Stimulated activated naive CD8-positive, alpha-beta T cell treated with anti-CD3 and anti-CD28 coated beads, Interleukin-15, Interleukin-2, amounts not matched to agents 100 ng/mL and 50 ng/mL, for 24 hours (primary cell): ENCODE data around the gene ADK.
"Not testable (repeated sequence)": the region's sequence is repeated elsewhere in the genome, so short reads cannot be mapped to it uniquely, and the experiment has no call there.

Source experiments
- H3K27ac Mint-ChIP-seq: one replicate; pipeline ENCODE4 v1.8.0; 2021; ENCODE audit warnings: mild to moderate bottlenecking, mixed read lengths
- H3K27me3 Mint-ChIP-seq: one replicate; pipeline ENCODE4 v1.8.0; 2021; ENCODE audit warnings: mixed read lengths
- H3K36me3 Mint-ChIP-seq: one replicate; pipeline ENCODE4 v1.8.0; 2021; ENCODE audit warnings: low read depth, mixed read lengths
- H3K4me1 Mint-ChIP-seq: one replicate; pipeline ENCODE4 v1.8.0; 2021; ENCODE audit warnings: low read depth, mixed read lengths
- H3K4me3 Mint-ChIP-seq: one replicate; pipeline ENCODE4 v1.8.0; 2021; ENCODE audit warnings: mild to moderate bottlenecking, mixed read lengths
- H3K9me3 Mint-ChIP-seq: one replicate; pipeline ENCODE4 v1.8.0; 2021; ENCODE audit warnings: mixed read lengths

Gene ADK

GRCh38 chr10:74432841-74433594 lies 282.0 kb downstream of the ADK start:
- H3K4me3 Mint-ChIP-seq: no peak overlapping the region
- no peaks in the 10 kb centered on the region for H3K9me3 Mint-ChIP-seq
- H3K27ac Mint-ChIP-seq: no peak overlapping the region
- peaks cover 7% of the 10 kb centered on the region for H3K4me1 Mint-ChIP-seq
- H3K27me3 Mint-ChIP-seq: no peaks in the 10 kb centered on the region
- peaks cover 58% of the 10 kb centered on the region for H3K36me3 Mint-ChIP-seq

GRCh38 chr10:74433595-74433956 lies 282.6 kb downstream of the ADK start:
- peaks cover 8% of the 10 kb centered on the region for H3K4me1 Mint-ChIP-seq
- peaks cover 53% of the 10 kb centered on the region for H3K36me3 Mint-ChIP-seq
- H3K27ac Mint-ChIP-seq: no peak overlapping the region
- H3K9me3 Mint-ChIP-seq: no peaks in the 10 kb centered on the region
- H3K27me3 Mint-ChIP-seq: no peaks in the 10 kb centered on the region
- H3K4me3 Mint-ChIP-seq: no peak overlapping the region

GRCh38 chr10:74433993-74434392 lies 283.0 kb downstream of the ADK start:
- no peak overlapping the region for H3K27ac Mint-ChIP-seq
- no peaks in the 10 kb centered on the region for H3K27me3 Mint-ChIP-seq
- H3K9me3 Mint-ChIP-seq: no peaks in the 10 kb centered on the region
- peaks cover 48% of the 10 kb centered on the region for H3K36me3 Mint-ChIP-seq
- H3K4me3 Mint-ChIP-seq: no peak overlapping the region
- H3K4me1 Mint-ChIP-seq: peaks cover 8% of the 10 kb centered on the region

- H3K4me3 Mint-ChIP-seq: no peak overlapping the region
- H3K36me3 Mint-ChIP-seq: peaks cover 44% of the 10 kb centered on the region
- H3K27me3 Mint-ChIP-seq: no peaks in the 10 kb centered on the region
- no peak overlapping the region for H3K27ac Mint-ChIP-seq
- peaks cover 8% of the 10 kb centered on the region for H3K4me1 Mint-ChIP-seq
- H3K9me3 Mint-ChIP-seq: no peaks in the 10 kb centered on the region
Measured at GRCh38 chr10:74434547-74434946, 283.5 kb downstream of the ADK start.

GRCh38 chr10:74436523-74437170 lies 285.6 kb downstream of the ADK start:
- Mint-ChIP-seq H3K27ac (no peak overlapping the region), H3K9me3 (no peaks in the 10 kb centered on the region), H3K4me1 (peaks cover 8% of the 10 kb centered on the region), H3K4me3 (no peak overlapping the region), H3K27me3 (no peaks in the 10 kb centered on the region), H3K36me3 (peaks cover 42% of the 10 kb centered on the region)

GRCh38 chr10:74437822-74438221 lies 286.8 kb downstream of the ADK start:
- H3K27ac Mint-ChIP-seq: no peak overlapping the region
- H3K4me1 Mint-ChIP-seq: peaks cover 8% of the 10 kb centered on the region
- H3K9me3 Mint-ChIP-seq: no peaks in the 10 kb centered on the region
- no peaks in the 10 kb centered on the region for H3K27me3 Mint-ChIP-seq
- H3K4me3 Mint-ChIP-seq: no peak overlapping the region
- H3K36me3 Mint-ChIP-seq: peaks cover 43% of the 10 kb centered on the region

GRCh38 chr10:74439213-74439612 lies 288.2 kb downstream of the ADK start:
- Mint-ChIP-seq H3K4me1 (peaks cover 8% of the 10 kb centered on the region), H3K27ac (no peak overlapping the region), H3K4me3 (no peak overlapping the region), H3K36me3 (peaks cover 38% of the 10 kb centered on the region), H3K27me3 (no peaks in the 10 kb centered on the region), H3K9me3 (no peaks in the 10 kb centered on the region)

GRCh38 chr10:74445493-74445892 lies 294.5 kb downstream of the ADK start:
- Mint-ChIP-seq H3K27ac (no peak overlapping the region), H3K4me3 (no peak overlapping the region), H3K9me3 (no peaks in the 10 kb centered on the region), H3K36me3 (peaks cover 12% of the 10 kb centered on the region), H3K27me3 (no peaks in the 10 kb centered on the region), H3K4me1 (peaks cover 6% of the 10 kb centered on the region)

- H3K9me3 Mint-ChIP-seq: peaks cover 4% of the 10 kb centered on the region
- H3K36me3 Mint-ChIP-seq: peaks cover 26% of the 10 kb centered on the region
- no peak overlapping the region for H3K27ac Mint-ChIP-seq
- H3K4me1 Mint-ChIP-seq: peaks cover 14% of the 10 kb centered on the region
- no peaks in the 10 kb centered on the region for H3K27me3 Mint-ChIP-seq
- H3K4me3 Mint-ChIP-seq: no peak overlapping the region
Measured at GRCh38 chr10:74450602-74451001, 299.6 kb downstream of the ADK start.

- Mint-ChIP-seq H3K4me3 (no peak overlapping the region), H3K4me1 (peaks cover 14% of the 10 kb centered on the region), H3K9me3 (peaks cover 9% of the 10 kb centered on the region), H3K36me3 (peaks cover 32% of the 10 kb centered on the region), H3K27me3 (no peaks in the 10 kb centered on the region), H3K27ac (no peak overlapping the region)
Measured at GRCh38 chr10:74451127-74451829, 300.3 kb downstream of the ADK start.

GRCh38 chr10:74453169-74453568 lies 302.1 kb downstream of the ADK start:
- no peak overlapping the region for H3K27ac Mint-ChIP-seq
- peaks cover 46% of the 10 kb centered on the region for H3K36me3 Mint-ChIP-seq
- H3K4me1 Mint-ChIP-seq: peaks cover 14% of the 10 kb centered on the region
- no peak overlapping the region for H3K4me3 Mint-ChIP-seq
- no peaks in the 10 kb centered on the region for H3K27me3 Mint-ChIP-seq
- peaks cover 14% of the 10 kb centered on the region for H3K9me3 Mint-ChIP-seq

- not testable (repeated sequence) for H3K27me3 Mint-ChIP-seq, H3K4me1 Mint-ChIP-seq, H3K4me3 Mint-ChIP-seq, H3K27ac Mint-ChIP-seq
- Mint-ChIP-seq H3K9me3 (peaks cover 14% of the 10 kb centered on the region), H3K36me3 (peaks cover 40% of the 10 kb centered on the region)
Measured at GRCh38 chr10:74457478-74457877, 306.5 kb downstream of the ADK start.

- Mint-ChIP-seq H3K27me3 (no peaks in the 10 kb centered on the region), H3K27ac (no peak overlapping the region), H3K9me3 (peaks cover 9% of the 10 kb centered on the region), H3K36me3 (peaks cover 18% of the 10 kb centered on the region), H3K4me1 (no peaks in the 10 kb centered on the region), H3K4me3 (no peak overlapping the region)
Measured at GRCh38 chr10:74460812-74461211, 309.8 kb downstream of the ADK start.

- Mint-ChIP-seq H3K27ac (no peak overlapping the region), H3K4me1 (peaks cover 6% of the 10 kb centered on the region), H3K27me3 (no peaks in the 10 kb centered on the region), H3K4me3 (no peak overlapping the region), H3K9me3 (peaks cover 3% of the 10 kb centered on the region), H3K36me3 (peaks cover 46% of the 10 kb centered on the region)
Measured at GRCh38 chr10:74474022-74474713, 323.1 kb downstream of the ADK start.

- H3K4me3 Mint-ChIP-seq, H3K4me1 Mint-ChIP-seq, H3K27ac Mint-ChIP-seq, H3K27me3 Mint-ChIP-seq, H3K9me3 Mint-ChIP-seq: not testable (repeated sequence)
- H3K36me3 Mint-ChIP-seq: peaks cover 32% of the 10 kb centered on the region
Measured at GRCh38 chr10:74476162-74476706, 325.2 kb downstream of the ADK start.
